Retinal pigment epithelial cell (primary cell): ENCODE data around the gene ZNF407.

ENCODE experiments used
- DNase-seq: peaks from one replicate; pipeline ENCODE4 v3.0.0-alpha.2; 2010; ENCODE audit warnings: low read depth
- H3K4me3 ChIP-seq: 2 replicates; pipeline ENCODE4 v1.5.1; 2011; ENCODE audit warnings: mild to moderate bottlenecking, low read length, control low read depth, moderate library complexity
- CTCF ChIP-seq: conservative IDR thresholded peaks from 2 replicates; pipeline ENCODE4 v1.5.1; 2011; ENCODE audit warnings: low read depth, low read length, control low read depth, inconsistent platforms

The ZNF407 gene

GRCh38 chr18:75113455-75113854, 515.8 kb downstream of the ZNF407 start:
- DNase-seq = no peak
- H3K4me3 ChIP-seq = no peak overlapping the region
- no peak for TF ChIP-seq CTCF

GRCh38 chr18:75114231-75114764, 516.6 kb downstream of the ZNF407 start:
- no peak for DNase-seq
- no peak for TF ChIP-seq CTCF
- no peak overlapping the region for H3K4me3 ChIP-seq
